K562 (cell line): ENCODE results near the gene ZNF83.

Source experiments
- CBX8 ChIP-seq: fragments of 200-600 bp; sonication (generic); IDR thresholded peaks from 2 replicates; pipeline ENCODE4 v1.6.1; 2012; ENCODE audit warnings: borderline replicate concordance, mixed run types, low read depth, mild to moderate bottlenecking, moderate library complexity, mixed read lengths, low read length, control low read depth, inconsistent platforms; ENCODE audit not compliant: poor library complexity, severe bottlenecking; ENCODE audit errors: extremely low read depth
- CTCF ChIP-seq, 3 experiments: IDR thresholded peaks in 2 of 3; conservative IDR thresholded peaks in 1 of 3; 2 replicates each; pipeline ENCODE4 v1.5.1; 2011 to 2012; ENCODE audit warnings: low read length in 3 of 3, mild to moderate bottlenecking in 3 of 3, control low read depth in 2 of 3, improper control_type of control experiment in 1 of 3, inconsistent platforms in 1 of 3, low read depth in 1 of 3, mixed read lengths in 1 of 3, moderate library complexity in 1 of 3; ENCODE audit not compliant: insufficient read depth in 2 of 3
- JUNB ChIP-seq: fragments of 450-650 bp; formaldehyde crosslinking; conservative IDR thresholded peaks from 2 replicates; pipeline ENCODE4 v1.4.0; 2020; ENCODE audit warnings: mild to moderate bottlenecking
- MYC ChIP-seq, 2 experiments: fragments of 250-450 bp in 1 of 2; sonication (Bioruptor Pico) in 1 of 2; IDR thresholded peaks; 2 replicates each; pipeline versions ENCODE4 v1.5.1 to v1.6.1; 2012 to 2021; ENCODE audit warnings: low read depth in 2 of 2, borderline replicate concordance in 1 of 2, improper control_type of control experiment in 1 of 2, low read length in 1 of 2, mild to moderate bottlenecking in 1 of 2, moderate library complexity in 1 of 2
- NKRF ChIP-seq: fragments of 450-650 bp; IDR thresholded peaks from 2 replicates; pipeline ENCODE4 v1.6.1; 2016; ENCODE audit warnings: borderline replicate concordance
- POLR2A ChIP-seq: fragments of 450-650 bp; conservative IDR thresholded peaks from 2 replicates; pipeline ENCODE4 v1.6.1; 2016
- POLR2AphosphoS5 ChIP-seq: IDR thresholded peaks from 2 replicates; pipeline ENCODE4 v1.6.1; 2011; ENCODE audit warnings: mild to moderate bottlenecking, low read depth, low read length, moderate library complexity; ENCODE audit not compliant: control insufficient read depth, insufficient read depth
- SRF ChIP-seq, 2 experiments: fragments of 250-450, 450-650 bp in 1 of 2; sonication (Bioruptor Pico) in 1 of 2; sonication (generic) in 1 of 2; formaldehyde crosslinking; IDR thresholded peaks; 2 replicates each; pipeline versions ENCODE4 v1.5.0 to v1.5.1; 2020 to 2022; ENCODE audit warnings: mild to moderate bottlenecking in 1 of 2, missing genetic modification reagents in 1 of 2
- ZC3H11A ChIP-seq: IDR thresholded peaks from 2 replicates; pipeline ENCODE4 v1.6.1; 2012; ENCODE audit warnings: low read depth, low read length, improper control_type of control experiment
- ZFP1 ChIP-seq: fragments of 450-650 bp; formaldehyde crosslinking; IDR thresholded peaks from 2 replicates; pipeline ENCODE4 v1.4.0; 2020; ENCODE audit warnings: mild to moderate bottlenecking, mixed read lengths
- ZHX1 ChIP-seq: fragments of 150-350 bp; conservative IDR thresholded peaks from 2 replicates; pipeline ENCODE4 v1.6.1; 2014; ENCODE audit warnings: low read length
- ZNF274 ChIP-seq: IDR thresholded peaks from 2 replicates; pipeline ENCODE4 v1.6.1; 2011; ENCODE audit warnings: low read depth, mild to moderate bottlenecking, low read length, moderate library complexity, borderline replicate concordance

- TF ChIP-seq ZFP1 (CRISPR knock-in tag) (no peak), CTCF (IDR thresholded peaks at IDR 0.05 in 2 of 3, conservative IDR thresholded peaks at IDR 0.05 in 1 of 3; ENCODE audit: insufficient read depth in 2 of 3, low read depth in 1 of 3, low read length in 3 of 3) (no peak), ZHX1 (no peak), SRF (CRISPR knock-in tag; IDR thresholded peaks at IDR 0.05) (no peak), ZNF274 (no peak), POLR2AphosphoS5 (peak; percentile 33; the same call in 1 of the 2 replicates), MYC (IDR thresholded peaks at IDR 0.05; ENCODE audit: low read depth, low read length) (no peak), MYC (CRISPR knock-in tag; IDR thresholded peaks at IDR 0.05; ENCODE audit: borderline replicate concordance, low read depth) (no peak), NKRF (no peak), CBX8 (no peak), POLR2A (no peak), ZC3H11A (no peak), JUNB (no peak)
Observed at GRCh38 chr19:52585604-52586003, 52.6 kb downstream of the ZNF83 start.
